NOMO-1 treated with DMSO at 0.1 percent for 48 hours (cell line): ENCODE measurements around the gene CEACAM7.
A peak's percentile ranks its signal among the peaks of the same experiment; 100 is the strongest.
"Not testable (repeated sequence)": the region's sequence is repeated elsewhere in the genome, so short reads cannot be mapped to it uniquely, and the experiment has no call there.

Source experiments
- DNase-seq: peaks from one replicate; lab custom pipeline; 2025; ENCODE audit not compliant: unreplicated experiment; lab: John Stamatoyannopoulos, UW

The CEACAM7 gene

GRCh38 chr19:41657157-41657556 lies 30.9 kb downstream of the CEACAM7 start:
- no peak for DNase-seq

- DNase-seq, result not testable (repeated sequence)
These were observed 31.3 kb downstream of the CEACAM7 start for GRCh38 chr19:41656756-41657155.

- DNase-seq, result no peak
These were observed 35.8 kb downstream of the CEACAM7 start for GRCh38 chr19:41652250-41652649.

- no peak for DNase-seq
These were observed 38.2 kb downstream of the CEACAM7 start for GRCh38 chr19:41649827-41650226.

GRCh38 chr19:41646589-41647204 lies 41.4 kb downstream of the CEACAM7 start:
- DNase-seq, result peak; percentile 36

- DNase-seq, result peak; percentile 40
These were observed 46.1 kb downstream of the CEACAM7 start for GRCh38 chr19:41641879-41642485.

- DNase-seq, result peak; percentile 74
These were observed 49.4 kb downstream of the CEACAM7 start for GRCh38 chr19:41638641-41639081.

GRCh38 chr19:41637484-41637883 lies 50.6 kb downstream of the CEACAM7 start:
- DNase-seq, result peak; percentile 82

GRCh38 chr19:41627966-41628675 lies 59.9 kb downstream of the CEACAM7 start:
- DNase-seq, result no peak

- peak; percentile 87 for DNase-seq
These were observed 61.2 kb downstream of the CEACAM7 start, which contains the start of gene CEACAM4 for GRCh38 chr19:41626877-41627276. TSS of gene CEACAM4 (minus strand) at chr19:41627074. CDS start at chr19:41626963, 111 bp downstream.

GRCh38 chr19:41626278-41626677 lies 61.8 kb downstream of the CEACAM7 start:
- DNase-seq, result no peak

GRCh38 chr19:41624937-41625336 lies 63.1 kb downstream of the CEACAM7 start:
- DNase-seq, result no peak

GRCh38 chr19:41624515-41624914 lies 63.6 kb downstream of the CEACAM7 start:
- DNase-seq, result no peak

GRCh38 chr19:41623360-41623759 lies 64.7 kb downstream of the CEACAM7 start:
- DNase-seq, result no peak
